GM19239 (cell line): ENCODE measurements around the gene SRSF2.
"Not testable (repeated sequence)": the region's sequence is repeated elsewhere in the genome, so short reads cannot be mapped to it uniquely, and the experiment has no call there.

Source experiments
- DNase-seq: peaks from one replicate; pipeline ENCODE4 v3.0.0; 2011; ENCODE audit warnings: low spot score; ENCODE audit not compliant: insufficient read length
- FAIRE-seq: peaks from 2 replicates; lab custom pipeline; 2011; peaks lifted over from hg19 to GRCh38; lab: Jason Lieb, UNC

The SRSF2 gene, protein sequence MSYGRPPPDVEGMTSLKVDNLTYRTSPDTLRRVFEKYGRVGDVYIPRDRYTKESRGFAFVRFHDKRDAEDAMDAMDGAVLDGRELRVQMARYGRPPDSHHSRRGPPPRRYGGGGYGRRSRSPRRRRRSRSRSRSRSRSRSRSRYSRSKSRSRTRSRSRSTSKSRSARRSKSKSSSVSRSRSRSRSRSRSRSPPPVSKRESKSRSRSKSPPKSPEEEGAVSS

GRCh38 chr17:76737082-76737675 lies at the start of gene SRSF2:
SRSF2 (minus strand) TSS chr17:76737331; CDS start chr17:76737160, 171 bp downstream.
- peak; percentile 79 for DNase-seq
- FAIRE-seq, result peak; percentile 98

DNA sequence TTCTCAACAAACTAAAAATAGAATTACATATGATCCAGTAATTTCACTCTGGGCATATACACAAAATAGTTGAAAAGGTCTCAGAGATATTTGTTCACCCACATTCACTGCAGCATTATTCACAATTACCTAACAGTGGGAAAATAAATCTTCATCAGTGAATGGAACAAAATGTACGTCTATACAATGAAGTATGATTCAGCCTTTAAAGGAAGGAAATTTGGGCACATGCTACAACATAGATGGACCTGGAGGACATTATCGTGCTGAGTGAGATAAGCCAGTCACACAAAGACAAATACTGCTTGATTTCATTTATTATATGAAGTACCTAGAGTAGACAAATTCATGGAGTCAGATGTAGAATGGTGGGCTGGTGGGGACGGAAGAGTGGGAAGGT lies 47.8 kb upstream of the SRSF2 start:
- DNase-seq (no peak), FAIRE-seq (no peak)

- DNase-seq (no peak), FAIRE-seq (no peak)
These were observed 46.0 kb upstream of the SRSF2 start for GRCh38 chr17:76783146-76783545.

- DNase-seq (no peak), FAIRE-seq (no peak)
These were observed 44.2 kb upstream of the SRSF2 start for GRCh38 chr17:76781056-76781982.

DNA sequence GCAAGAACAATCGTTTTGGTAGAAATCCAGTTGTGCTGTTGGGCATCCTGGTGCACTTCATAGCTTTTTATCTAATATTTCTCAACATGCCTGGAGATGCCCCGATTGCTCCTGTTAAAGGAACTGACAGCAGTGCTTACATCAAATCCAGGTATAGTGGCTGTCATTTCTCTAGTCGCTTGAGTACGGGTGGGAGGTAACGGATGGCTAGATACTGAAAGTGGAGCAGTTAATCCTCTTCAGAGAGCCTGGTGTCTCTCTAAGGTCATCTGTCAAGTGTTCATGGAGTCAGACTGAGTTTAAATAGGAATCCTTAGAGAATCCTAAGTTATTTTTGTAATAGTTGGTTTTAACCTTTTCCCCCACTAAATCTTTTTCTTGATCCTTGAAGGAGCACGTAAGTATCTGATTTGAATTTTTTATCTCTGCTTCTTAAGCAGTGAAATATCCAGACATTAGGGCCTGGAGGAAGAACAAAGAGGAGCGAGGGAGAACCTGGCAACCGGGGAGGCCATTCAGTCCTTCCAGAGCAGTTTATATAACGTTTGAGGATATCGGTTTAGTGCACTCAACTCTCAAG lies 38.0 kb upstream of the SRSF2 start:
- no peak for FAIRE-seq

GRCh38 chr17:76772842-76773525 lies 35.9 kb upstream of the SRSF2 start:
- DNase-seq (no peak), FAIRE-seq (no peak)

More for the DNA sequence above, 38.0 kb upstream of the SRSF2 start:
- no peak for DNase-seq

- FAIRE-seq (no peak), DNase-seq (no peak)
These were observed 21.4 kb upstream of the SRSF2 start for GRCh38 chr17:76758570-76758969.

- no peak for DNase-seq
- no peak for FAIRE-seq
These were observed 20.1 kb upstream of the SRSF2 start for GRCh38 chr17:76757256-76757655.

DNA sequence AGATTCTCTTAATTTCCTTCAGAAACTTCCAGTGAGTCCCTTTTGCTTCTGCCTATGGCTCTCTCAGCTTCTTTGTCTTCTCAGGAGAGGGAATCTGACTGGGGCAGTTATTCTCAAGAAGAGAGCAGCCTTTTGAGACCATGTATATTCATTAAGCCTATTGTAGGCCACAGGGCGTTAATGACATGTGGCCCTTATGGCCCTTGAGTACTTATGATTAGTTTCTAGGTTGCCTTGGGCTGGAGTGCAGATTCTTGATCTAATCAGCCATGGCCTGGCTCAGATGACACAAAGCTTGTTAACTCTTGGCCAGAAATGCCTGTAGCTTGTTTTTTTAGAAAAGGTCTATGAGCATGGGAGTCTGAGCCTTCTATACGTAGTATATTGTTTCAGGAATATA lies 18.2 kb upstream of the SRSF2 start:
- DNase-seq (no peak), FAIRE-seq (no peak)

- no peak for FAIRE-seq
- DNase-seq, result no peak
These were observed 16.2 kb upstream of the SRSF2 start for GRCh38 chr17:76753061-76753961.

GRCh38 chr17:76752006-76752405 lies 14.9 kb upstream of the SRSF2 start:
- FAIRE-seq (no peak), DNase-seq (no peak)

- FAIRE-seq, result no peak
- DNase-seq, result no peak
These were observed 14.4 kb upstream of the SRSF2 start for GRCh38 chr17:76751416-76751993.

DNA sequence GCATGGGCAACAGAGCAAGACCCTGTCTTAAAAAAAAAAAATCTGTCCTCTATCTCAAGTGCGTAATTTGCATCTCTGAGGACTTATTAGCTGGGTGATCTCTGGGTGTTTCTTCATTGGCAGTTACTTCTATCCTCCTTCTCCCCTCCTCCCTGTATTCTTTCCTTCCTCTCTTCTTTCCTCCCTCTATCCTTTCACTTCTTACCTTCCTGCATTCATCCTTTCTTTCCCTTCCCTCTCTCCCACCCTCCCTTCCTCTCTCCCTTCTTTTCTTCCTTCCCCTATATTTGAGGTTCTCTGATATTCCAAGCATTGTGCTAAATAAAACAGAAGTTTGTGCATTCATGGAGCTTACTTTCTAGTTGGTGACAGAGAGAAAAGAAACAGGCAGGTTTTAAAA lies 11.5 kb upstream of the SRSF2 start:
- DNase-seq, result no peak
- no peak for FAIRE-seq

GRCh38 chr17:76747716-76748363 lies 10.7 kb upstream of the SRSF2 start:
- no peak for DNase-seq
- FAIRE-seq, result no peak

- not testable (repeated sequence) for FAIRE-seq, DNase-seq
These were observed 8.7 kb upstream of the SRSF2 start for GRCh38 chr17:76745785-76746184.

DNA sequence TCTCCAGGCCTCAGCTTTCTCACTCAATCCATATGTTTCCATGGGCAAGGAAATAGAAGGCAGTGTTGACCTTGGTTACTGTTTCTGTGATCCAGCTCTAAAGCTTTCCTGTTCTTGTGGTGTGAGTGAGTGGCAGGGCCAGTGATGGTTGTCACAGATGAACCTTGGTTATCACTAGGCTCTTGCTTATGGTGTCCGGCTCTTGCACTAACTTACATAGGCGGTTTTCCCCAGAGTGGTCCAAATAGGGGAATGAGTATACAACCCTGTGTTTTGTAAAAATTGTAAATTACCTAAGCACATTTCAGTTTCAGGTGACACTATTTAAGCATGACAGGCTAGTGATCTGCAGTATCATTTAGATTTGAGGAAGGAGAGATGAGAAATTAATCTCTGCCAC lies 7.6 kb upstream of the SRSF2 start:
- DNase-seq, result no peak
- no peak for FAIRE-seq

GRCh38 chr17:76742958-76743357 lies 5.8 kb upstream of the SRSF2 start:
- no peak for DNase-seq
- no peak for FAIRE-seq

DNA sequence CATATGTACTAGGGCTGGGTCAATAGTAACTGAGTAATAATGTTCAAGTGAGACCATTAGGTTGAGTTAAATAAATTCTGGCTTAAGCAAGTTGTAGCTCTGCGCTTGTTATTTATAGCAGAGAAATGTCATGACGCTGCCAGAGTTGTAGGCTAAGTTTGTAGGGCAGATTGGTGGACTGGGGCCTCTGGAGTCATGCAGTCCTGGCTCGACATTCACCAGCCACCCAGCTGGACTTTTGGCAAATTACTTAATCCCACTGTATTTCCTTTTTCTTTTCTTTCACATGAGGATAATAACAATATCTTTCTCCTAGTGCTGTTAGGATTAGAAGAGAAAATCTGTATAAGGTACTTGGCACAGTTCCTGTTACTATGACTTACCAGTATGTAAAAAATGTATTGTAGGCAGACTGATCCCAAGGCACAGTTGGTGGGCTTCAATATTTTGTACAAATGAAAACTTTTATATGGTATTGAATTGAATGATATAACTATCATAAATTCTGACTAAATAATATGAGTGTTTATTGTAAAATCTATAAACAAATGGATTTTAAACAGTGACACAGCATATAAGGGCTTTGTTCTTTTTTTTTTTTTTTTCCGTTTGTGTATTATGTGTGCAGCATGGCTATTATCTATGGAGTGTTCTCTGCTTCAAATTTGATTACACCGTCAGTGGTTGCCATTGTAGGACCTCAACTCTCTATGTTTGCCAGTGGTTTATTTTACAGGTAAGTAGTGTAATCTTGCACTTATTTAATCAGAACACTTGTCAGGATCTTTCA lies 3.4 kb upstream of the SRSF2 start:
- FAIRE-seq (no peak), DNase-seq (no peak)
